Transverse colon (tissue), 4 donors: ENCODE results near the gene PRR18. TPM values are rescaled to one million over a fixed set of nuclear protein-coding genes. Genes with fewer than 3 reads are reported as not detected.

ENCODE experiments used
- DNase-seq: peaks from one replicate; pipeline ENCODE4 v3.0.0-alpha.2; 2019
- H3K27ac ChIP-seq, 4 donors: fragments of 200-600 bp; sonication (generic); 2 replicates each; pipeline ENCODE4 v1.5.1; 2016 to 2018; ENCODE audit warnings: inconsistent platforms in 4 of 4
- H3K27me3 ChIP-seq: fragments of 200-600 bp; sonication (generic); 2 replicates; pipeline ENCODE4 v1.5.1; 2017; ENCODE audit warnings: inconsistent platforms
- H3K36me3 ChIP-seq, 4 donors: fragments of 200-600 bp; sonication (generic); 2 replicates each; pipeline ENCODE4 v1.5.1; 2017 to 2019; ENCODE audit warnings: inconsistent platforms in 4 of 4
- H3K4me1 ChIP-seq, 4 donors: fragments of 200-600 bp; sonication (generic); 2 replicates each; pipeline ENCODE4 v1.5.1; 2017 to 2020; ENCODE audit warnings: inconsistent platforms in 4 of 4
- H3K4me3 ChIP-seq, 4 donors: fragments of 200-600 bp; sonication (generic); 1 replicate in 1 of 4; 2 replicates in 3 of 4; pipeline versions ENCODE4 v1.5.1 to v1.6.1; 2017 to 2019; ENCODE audit warnings: inconsistent platforms in 4 of 4
- H3K9me3 ChIP-seq, 2 donors: fragments of 200-600 bp; sonication (generic); 2 replicates each; pipeline ENCODE4 v1.5.1; 2017 to 2019; ENCODE audit warnings: inconsistent platforms in 2 of 2
- EP300 ChIP-seq: sonication (generic); formaldehyde crosslinking; IDR thresholded peaks from one replicate; pipeline ENCODE4 v1.6.1; 2017; ENCODE audit warnings: antibody characterized with exemption, low read depth
- POLR2A ChIP-seq: fragments of 450-650 bp; IDR thresholded peaks from one replicate; pipeline ENCODE4 v1.6.1; 2016; ENCODE audit warnings: antibody characterized with exemption, mild to moderate bottlenecking, moderate library complexity
- POLR2AphosphoS5 ChIP-seq, 3 donors: sonication (generic); formaldehyde crosslinking; IDR thresholded peaks; one replicate each; pipeline ENCODE4 v1.6.1; 2016; ENCODE audit warnings: antibody characterized with exemption in 3 of 3
- WGBS, 2 donors: methylation state at CpG; one replicate each; pipeline ENCODE4 v1.1.5; 2018; ENCODE audit warnings: low coverage in 1 of 2; 5-methylcytosine and 5-hydroxymethylcytosine counted together
- in situ Hi-C, 4 donors: fragments of 200-750 bp; cut with MboI; loops; one replicate each; pipeline versions ENCODE4 v1.15.0 to v1.15.1; 2017; ENCODE audit warnings: low sequenced_read_pairs in 3 of 4, low pct_ligation_motif_present in 1 of 4, low pct_unique_long_range_greater_than_20kb in 1 of 4
- intact Hi-C: fragments of 100-400 bp; cut with DNase I; formaldehyde crosslinking; loops from one replicate; pipeline ENCODE4 v1.15.1; 2023; ENCODE audit warnings: low total_unique reads
- total RNA-seq, 4 donors: library from RNA; depleted of rRNA; stranded (reverse); fragments of >200 nt; gene quantifications; one replicate each; pipeline ENCODE4 v1.1.0, GENCODE V29; 2016
- TF ChIP-seq, protein P1 (sequence below), 5 experiments: fragments of 200-600 bp in 3 of 5; fragments of 450-650 bp in 2 of 5; sonication (generic) in 3 of 5; IDR thresholded peaks; 1 replicate in 2 of 5; 2 replicates in 3 of 5; pipeline ENCODE4 v1.5.1; 2016 to 2017; ENCODE audit warnings: antibody characterized with exemption in 5 of 5, inconsistent platforms in 3 of 5, mild to moderate bottlenecking in 2 of 5, moderate library complexity in 1 of 5

PRR18 gene
- total RNA-seq, 4 donors from 2014 or later = not detected

DNA sequence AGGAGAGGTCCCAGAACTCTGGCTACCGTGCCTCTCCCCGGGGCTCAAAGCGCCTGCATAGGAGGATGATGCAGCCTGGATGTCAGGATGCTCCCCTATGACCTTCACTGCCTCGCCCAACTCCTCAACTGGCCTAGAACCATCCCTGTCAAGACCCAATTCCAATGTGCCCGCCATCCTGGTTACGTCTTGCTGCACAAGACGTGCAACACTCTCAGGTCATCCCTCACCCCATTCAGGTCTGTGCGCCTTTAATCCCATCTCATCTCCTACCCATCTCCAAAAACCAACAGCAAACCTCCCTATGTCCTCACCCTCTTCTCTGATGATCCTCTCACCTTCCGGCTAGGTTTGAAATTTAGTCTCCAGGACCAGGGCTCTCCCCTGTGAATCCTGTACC lies 30.7 kb upstream of the PRR18 start:
- in situ Hi-C loops (no loop called here), intact Hi-C loops (no loop called here)
- no peak for TF ChIP-seq EP300
- TF ChIP-seq POLR2A = no peak
- TF ChIP-seq POLR2AphosphoS5 (IDR thresholded peaks at IDR 0.05) = no peak
- TF ChIP-seq, protein P1, sequence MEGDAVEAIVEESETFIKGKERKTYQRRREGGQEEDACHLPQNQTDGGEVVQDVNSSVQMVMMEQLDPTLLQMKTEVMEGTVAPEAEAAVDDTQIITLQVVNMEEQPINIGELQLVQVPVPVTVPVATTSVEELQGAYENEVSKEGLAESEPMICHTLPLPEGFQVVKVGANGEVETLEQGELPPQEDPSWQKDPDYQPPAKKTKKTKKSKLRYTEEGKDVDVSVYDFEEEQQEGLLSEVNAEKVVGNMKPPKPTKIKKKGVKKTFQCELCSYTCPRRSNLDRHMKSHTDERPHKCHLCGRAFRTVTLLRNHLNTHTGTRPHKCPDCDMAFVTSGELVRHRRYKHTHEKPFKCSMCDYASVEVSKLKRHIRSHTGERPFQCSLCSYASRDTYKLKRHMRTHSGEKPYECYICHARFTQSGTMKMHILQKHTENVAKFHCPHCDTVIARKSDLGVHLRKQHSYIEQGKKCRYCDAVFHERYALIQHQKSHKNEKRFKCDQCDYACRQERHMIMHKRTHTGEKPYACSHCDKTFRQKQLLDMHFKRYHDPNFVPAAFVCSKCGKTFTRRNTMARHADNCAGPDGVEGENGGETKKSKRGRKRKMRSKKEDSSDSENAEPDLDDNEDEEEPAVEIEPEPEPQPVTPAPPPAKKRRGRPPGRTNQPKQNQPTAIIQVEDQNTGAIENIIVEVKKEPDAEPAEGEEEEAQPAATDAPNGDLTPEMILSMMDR (IDR thresholded peaks at IDR 0.05) = no peak
- Histone ChIP-seq H3K36me3 (no peaks in the 10 kb centered on the region), H3K4me3 (no peak overlapping the region), H3K27ac (no peak overlapping the region), H3K9me3 (no peaks in the 10 kb centered on the region), H3K27me3 (no peaks in the 10 kb centered on the region), H3K4me1 (peaks cover 19 to 39% (median 22%) of the 10 kb centered on the region in 4 donors)
- DNase-seq = no peak
- 94 to 97% methylated on average over 3 to 9 of the region's 9 CpGs for WGBS, 2 donors

DNA sequence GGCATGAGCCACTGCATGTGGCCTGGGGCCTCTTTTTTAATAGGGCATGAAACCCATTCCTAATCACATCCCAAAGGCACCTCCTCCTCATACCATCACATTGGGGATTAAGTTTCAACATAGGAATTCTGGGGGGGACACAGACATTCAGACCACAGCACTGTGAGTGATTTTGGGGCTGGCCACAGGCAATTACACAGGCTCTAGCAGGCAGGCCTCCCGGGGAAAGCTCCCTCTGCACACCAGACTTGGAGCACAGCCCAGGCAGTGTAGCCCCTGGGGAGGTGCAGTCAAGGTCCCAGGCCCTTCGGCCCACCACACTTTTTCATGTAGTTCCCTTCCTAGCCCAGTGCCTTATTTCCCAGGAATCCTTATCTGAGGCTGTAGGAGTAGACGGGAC lies 28.7 kb upstream of the PRR18 start:
- intact Hi-C loops (no loop called here), in situ Hi-C loops (no loop called here)
- Histone ChIP-seq H3K27me3 (no peaks in the 10 kb centered on the region), H3K36me3 (no peaks in the 10 kb centered on the region), H3K4me1 (peaks cover 16 to 49% (median 19%) of the 10 kb centered on the region in 4 donors), H3K27ac (no peak overlapping the region), H3K9me3 (no peaks in the 10 kb centered on the region), H3K4me3 (no peak overlapping the region)
- TF ChIP-seq POLR2AphosphoS5 (IDR thresholded peaks at IDR 0.05) (no peak), EP300 (no peak), POLR2A (no peak)
- no peak for DNase-seq
- whole genome bisulfite sequencing, 2 donors = 96% methylated on average over 3 of the region's 3 CpGs; no CpG with 5 or more reads in 1 of the 2 donors

- no peak for DNase-seq
- in situ Hi-C loops = no loop called here
- no peak for TF ChIP-seq POLR2A
- TF ChIP-seq POLR2AphosphoS5 (IDR thresholded peaks at IDR 0.05) = no peak
- TF ChIP-seq, protein P1 (IDR thresholded peaks at IDR 0.05) = no peak
- no peak for TF ChIP-seq EP300
- Histone ChIP-seq H3K36me3 (no peaks in the 10 kb centered on the region), H3K9me3 (no peaks in the 10 kb centered on the region), H3K4me1 (peaks cover 6 to 50% (median 19%) of the 10 kb centered on the region in 4 donors), H3K27ac (no peak overlapping the region), H3K27me3 (no peaks in the 10 kb centered on the region), H3K4me3 (no peak overlapping the region)
- intact Hi-C loops = no loop called here
- WGBS, 2 donors = 77 to 80% methylated on average over 5 to 11 of the region's 11 CpGs
These were observed 27.4 kb upstream of the PRR18 start for GRCh38 chr6:166335378-166336302.

DNA sequence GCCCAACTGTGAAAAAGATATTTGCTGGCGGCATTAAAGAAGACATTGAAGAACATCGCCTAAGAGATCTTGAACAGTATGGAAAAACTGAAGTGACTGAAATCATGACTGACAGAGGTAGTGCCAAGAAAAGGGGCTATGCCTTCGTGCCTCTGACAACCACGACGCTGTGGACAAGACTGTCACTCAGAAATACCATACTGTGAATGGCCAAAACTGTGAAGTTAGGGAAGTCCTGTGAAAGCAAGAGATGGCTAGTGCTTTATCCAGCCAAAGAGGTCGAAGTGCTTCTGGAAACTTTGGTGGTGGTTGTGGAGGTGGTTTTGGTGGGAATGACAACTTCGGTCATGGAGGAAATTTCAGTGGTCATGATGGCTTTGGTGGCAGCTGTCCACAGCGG lies 26.7 kb upstream of the PRR18 start:
- WGBS, 2 donors = 91% methylated on average over 5 to 8 of the region's 8 CpGs
- Histone ChIP-seq H3K4me3 (no peak overlapping the region), H3K36me3 (no peaks in the 10 kb centered on the region), H3K9me3 (no peaks in the 10 kb centered on the region), H3K4me1 (peaks cover 0 to 47% (median 17%) of the 10 kb centered on the region in 4 donors), H3K27ac (no peak overlapping the region), H3K27me3 (no peaks in the 10 kb centered on the region)
- no peak for TF ChIP-seq POLR2A
- TF ChIP-seq, protein P1 (IDR thresholded peaks at IDR 0.05) = no peak
- no peak for TF ChIP-seq POLR2AphosphoS5 (IDR thresholded peaks at IDR 0.05)
- no peak for TF ChIP-seq EP300
- DNase-seq = no peak
- intact Hi-C loops = no loop called here
- in situ Hi-C loops = no loop called here
